T-helper 9 cell (primary cell): ENCODE data around the gene RTN4.
"Not testable (repeated sequence)": the region's sequence is repeated elsewhere in the genome, so short reads cannot be mapped to it uniquely, and the experiment has no call there.

Experiments
- DNase-seq: peaks from one replicate; pipeline ENCODE4 v3.0.0-alpha.2; 2020
- total RNA-seq, 2 donors: gene quantifications; one replicate each; lab custom pipeline; 2026; lab: John Stamatoyannopoulos, UW

The RTN4 gene
- total RNA-seq = 108 to 114 reads per million in 2 donors

DNA sequence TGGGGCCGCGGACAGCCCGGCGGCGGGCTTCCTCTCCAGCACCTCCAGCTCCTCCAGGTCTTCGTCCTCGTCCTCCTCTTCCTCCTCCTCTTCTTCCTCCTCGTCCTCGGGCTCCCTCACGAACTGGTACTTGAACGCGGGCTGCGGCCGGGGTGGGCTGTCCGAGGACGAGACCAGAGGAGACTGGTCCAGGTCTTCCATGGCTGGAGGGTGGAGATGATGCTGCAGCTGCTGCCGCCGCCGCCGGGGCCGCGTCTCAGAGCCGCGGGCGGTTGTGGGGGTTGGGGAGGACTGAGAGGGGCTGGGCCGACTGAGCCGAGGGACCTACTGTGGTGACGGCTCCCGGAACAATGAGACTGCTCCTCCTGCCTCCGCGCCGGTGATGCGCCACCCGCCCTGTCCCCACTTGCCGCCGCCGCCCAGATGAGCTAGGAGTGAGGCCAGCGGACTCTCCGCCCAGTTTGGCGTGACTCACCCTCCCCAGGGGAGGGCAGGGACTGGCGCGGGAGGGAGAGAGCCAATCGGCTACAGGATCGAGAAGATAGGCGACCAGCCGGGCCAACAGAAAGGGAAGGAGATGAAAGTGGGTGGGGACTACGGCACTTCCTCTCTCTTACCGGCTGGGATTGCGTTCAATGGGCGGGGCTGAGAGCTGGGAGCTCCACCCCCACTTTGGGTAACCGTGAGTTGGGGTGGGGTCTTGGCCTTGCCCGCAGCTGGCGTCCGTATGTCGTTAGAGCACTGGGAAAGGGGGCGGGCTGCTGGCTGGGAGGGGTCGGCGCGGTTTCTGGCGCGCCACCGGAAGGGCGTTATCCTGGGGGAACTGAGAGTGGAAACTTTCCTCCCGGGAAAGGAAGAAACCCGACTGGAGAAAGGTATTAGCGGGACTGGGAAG, at the start of gene RTN4:
RTN4 (minus strand) TSS at position 352 of the 895 bp plus-strand sequence; CDS start at position 201, 151 bp downstream.
- peak; percentile 95 for DNase-seq

GRCh38 chr2:55099493-55099877, 49.2 kb upstream of the RTN4 start:
- no peak for DNase-seq

DNA sequence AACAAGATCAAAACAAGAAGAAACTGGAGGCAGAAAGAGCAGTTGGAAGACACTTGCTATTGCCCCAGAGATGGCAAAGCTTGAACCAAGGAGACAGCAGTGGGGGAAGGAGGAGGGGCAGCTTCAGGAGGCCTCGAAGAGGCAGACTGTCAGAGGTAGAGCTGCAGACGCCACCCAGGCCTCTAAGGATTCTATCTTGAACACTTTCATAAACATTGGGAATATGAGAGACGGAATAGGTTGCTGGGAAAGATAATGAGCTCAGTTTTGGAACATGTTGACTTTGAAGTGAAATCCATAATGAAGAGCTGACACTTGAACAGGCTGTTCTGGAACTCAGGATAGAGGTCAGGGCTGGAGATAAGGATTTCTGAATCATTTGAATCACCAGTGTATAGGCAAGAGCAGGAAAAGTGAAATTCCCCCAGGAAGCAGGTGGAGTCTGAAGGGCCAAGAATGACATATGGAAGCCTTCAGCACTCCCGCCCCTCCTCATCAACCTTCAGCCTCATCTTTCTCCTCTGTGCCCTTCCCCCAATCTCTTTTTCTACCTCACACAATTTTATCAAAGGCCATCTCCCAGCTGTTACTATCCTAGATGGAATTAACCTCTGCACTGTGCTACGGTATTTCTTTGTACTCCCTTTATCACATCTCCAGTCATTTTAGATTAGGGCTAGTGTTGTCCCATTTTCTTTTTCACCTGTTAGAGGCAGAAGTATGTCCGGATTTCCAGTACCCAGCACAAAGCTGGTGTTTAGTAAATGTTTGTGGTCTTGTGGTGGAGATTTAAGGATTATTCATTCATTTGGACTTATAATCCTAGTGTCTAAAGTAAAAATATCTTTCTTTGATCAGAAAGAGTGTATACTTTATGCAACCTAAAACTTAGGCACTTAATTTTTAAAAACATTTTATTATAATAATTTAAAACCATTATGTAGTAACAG, 47.5 kb upstream of the RTN4 start:
- DNase-seq = no peak

GRCh38 chr2:55097082-55097460, 46.8 kb upstream of the RTN4 start:
- no peak for DNase-seq

DNA sequence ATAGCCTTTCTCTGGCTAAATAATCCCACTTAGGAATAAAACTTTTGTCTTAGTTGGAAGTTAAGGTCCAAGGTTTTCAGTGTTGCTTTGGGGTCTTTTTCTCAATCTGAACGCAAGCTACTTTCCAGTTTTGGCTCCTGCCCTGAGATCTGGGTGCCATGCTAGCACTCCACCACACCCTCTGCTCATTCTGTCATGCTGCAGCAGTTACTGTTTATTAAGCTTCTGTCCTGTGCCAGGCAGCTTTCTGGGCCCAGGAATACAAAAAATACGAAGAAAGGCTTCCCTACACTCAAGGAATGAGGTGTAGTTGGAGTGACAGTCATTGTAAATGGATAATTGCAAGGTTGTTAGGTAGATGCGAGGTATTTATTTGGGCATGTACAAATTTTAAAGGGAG, 46.3 kb upstream of the RTN4 start:
- DNase-seq = no peak

- DNase-seq = no peak
These were observed 43.1 kb upstream of the RTN4 start for GRCh38 chr2:55093381-55093780.

GRCh38 chr2:55092439-55092838, 42.2 kb upstream of the RTN4 start:
- DNase-seq = no peak

- not testable (repeated sequence) for DNase-seq
These were observed 41.4 kb upstream of the RTN4 start for GRCh38 chr2:55091681-55092080.

DNA sequence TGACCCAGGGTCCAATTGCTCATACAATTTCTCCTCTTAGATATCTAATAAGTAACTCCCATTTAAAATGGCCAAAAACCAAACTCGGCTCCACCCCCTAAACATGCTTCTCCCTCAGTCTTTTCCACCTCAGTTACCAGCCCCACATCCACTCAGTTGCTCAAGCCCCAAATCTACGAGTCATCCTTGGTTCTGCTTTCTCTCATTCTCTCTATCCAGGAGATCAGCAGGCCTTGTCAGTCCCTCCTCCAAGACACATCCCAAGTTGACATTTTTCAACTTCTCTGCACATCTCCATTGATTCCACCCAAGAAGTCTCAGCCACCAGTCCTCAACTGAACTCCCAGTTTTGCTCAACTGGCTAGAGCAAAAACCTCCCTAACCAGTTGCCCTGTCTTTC, 40.5 kb upstream of the RTN4 start:
- DNase-seq = no peak

DNA sequence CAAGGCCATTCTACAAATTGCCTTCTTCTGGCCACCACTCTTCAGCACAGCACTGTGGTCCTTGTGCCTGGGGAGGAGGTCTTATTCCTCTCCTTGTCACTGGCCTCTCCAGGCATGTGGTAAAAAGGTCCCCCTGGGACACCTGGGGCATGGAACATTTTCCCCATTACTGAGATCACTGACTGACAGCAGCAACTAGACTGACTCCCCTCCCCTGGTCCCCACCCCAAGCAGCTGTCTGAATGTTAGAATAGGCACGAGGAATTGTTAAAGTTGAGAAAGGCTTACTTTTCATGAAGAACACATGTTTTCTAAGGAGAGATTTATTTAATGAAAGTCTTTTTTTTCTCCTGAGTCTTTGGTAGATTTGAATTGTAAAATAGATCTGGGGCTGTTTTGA, 39.5 kb upstream of the RTN4 start:
- DNase-seq = no peak

GRCh38 chr2:55088400-55088799, 38.1 kb upstream of the RTN4 start:
- no peak for DNase-seq

DNA sequence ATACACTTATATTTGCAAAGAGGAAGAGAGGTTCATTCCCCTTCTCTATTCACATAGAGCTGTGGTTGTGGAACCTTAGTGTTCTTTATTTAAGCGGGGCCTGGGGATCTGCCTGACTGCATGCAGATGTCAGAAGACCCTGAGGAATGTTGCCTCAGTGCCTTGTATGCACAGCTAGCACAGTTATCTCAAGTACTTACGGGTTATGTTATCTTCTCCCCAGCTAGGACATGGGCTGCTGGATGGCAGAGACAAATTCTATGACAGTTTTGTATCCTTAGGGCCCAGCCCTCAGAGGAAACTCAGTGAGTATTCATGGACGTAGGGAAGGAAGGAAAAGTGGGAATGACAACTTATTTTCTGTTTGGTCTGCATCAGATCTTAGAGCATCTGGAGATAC, 37.7 kb upstream of the RTN4 start:
- DNase-seq = no peak

DNA sequence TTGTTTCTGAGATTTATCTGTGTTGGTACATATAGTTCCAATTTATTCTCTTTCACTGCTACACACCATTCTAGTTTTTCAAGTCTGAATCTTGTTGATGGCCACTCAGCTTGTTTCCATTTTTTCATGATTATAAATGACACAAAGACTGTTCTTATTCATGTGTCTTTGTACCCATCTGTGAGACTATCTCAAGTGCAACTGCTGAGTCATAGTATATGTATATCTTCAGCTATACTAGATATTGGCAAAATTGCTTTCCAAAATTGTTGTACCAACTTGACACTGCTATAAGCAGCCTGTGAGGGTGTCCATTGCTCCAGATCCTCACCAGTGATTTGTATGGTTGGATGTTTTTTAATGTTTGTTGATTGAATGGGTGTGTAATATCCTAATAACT, 37.2 kb upstream of the RTN4 start:
- no peak for DNase-seq

- no peak for DNase-seq
These were observed 35.1 kb upstream of the RTN4 start for GRCh38 chr2:55085113-55086040.

DNA sequence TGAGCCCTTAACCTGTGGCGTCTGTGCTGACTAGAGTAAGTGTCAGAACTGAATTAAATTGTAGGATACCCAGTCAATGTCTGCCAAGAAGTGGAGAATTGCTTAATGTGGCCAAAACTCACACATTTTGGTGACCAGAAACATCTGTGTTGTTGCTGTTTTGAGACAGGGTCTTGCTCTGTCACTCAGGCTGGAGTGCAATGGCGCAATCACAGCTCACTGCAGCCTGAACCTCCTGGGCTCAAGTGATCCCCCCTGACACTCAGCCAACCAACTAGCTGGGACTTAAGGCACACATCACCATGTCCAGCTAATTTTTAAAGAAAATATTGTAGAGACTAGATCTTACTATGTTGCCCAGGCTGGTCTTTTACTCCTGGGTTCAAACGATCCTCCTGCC, 34.4 kb upstream of the RTN4 start:
- DNase-seq = no peak

GRCh38 chr2:55080204-55080738, 30.0 kb upstream of the RTN4 start:
- DNase-seq = no peak

GRCh38 chr2:55078956-55079355, 28.7 kb upstream of the RTN4 start:
- no peak for DNase-seq

- no peak for DNase-seq
These were observed 26.5 kb upstream of the RTN4 start for GRCh38 chr2:55076721-55077120.

- DNase-seq = not testable (repeated sequence)
These were observed 25.8 kb upstream of the RTN4 start for GRCh38 chr2:55076019-55076418.

- DNase-seq = no peak
These were observed 23.0 kb upstream of the RTN4 start for GRCh38 chr2:55073000-55073983.
